Kidney tubule cell (primary cell): ENCODE data around the gene PARP1.
"Not testable (repeated sequence)": the region's sequence is repeated elsewhere in the genome, so short reads cannot be mapped to it uniquely, and the experiment has no call there.

Experiments used
- DNase-seq: peaks from one replicate; pipeline ENCODE4 v3.0.0-alpha.2; 2018; ENCODE audit warnings: low spot score

PARP1 gene

GRCh38 chr1:226428791-226429461 is 21.0 kb upstream of the PARP1 start:
- DNase-seq, result peak; percentile 83

GRCh38 chr1:226428348-226428747 is 20.5 kb upstream of the PARP1 start:
- no peak for DNase-seq

- no peak for DNase-seq
Measured at GRCh38 chr1:226427131-226427530, 19.2 kb upstream of the PARP1 start.

GRCh38 chr1:226426395-226426794 is 18.5 kb upstream of the PARP1 start:
- DNase-seq, result not testable (repeated sequence)

GRCh38 chr1:226425431-226426031 is 17.6 kb upstream of the PARP1 start:
- no peak for DNase-seq

- no peak for DNase-seq
Measured at GRCh38 chr1:226425004-226425378, 17.1 kb upstream of the PARP1 start.

- peak; percentile 53 for DNase-seq
Measured at GRCh38 chr1:226424221-226425003, 16.5 kb upstream of the PARP1 start.

GRCh38 chr1:226422478-226422877 is 14.6 kb upstream of the PARP1 start:
- no peak for DNase-seq

GRCh38 chr1:226420897-226421296 is 13.0 kb upstream of the PARP1 start:
- no peak for DNase-seq

- DNase-seq, result no peak
Measured at GRCh38 chr1:226420328-226420727, 12.4 kb upstream of the PARP1 start.

- no peak for DNase-seq
Measured at GRCh38 chr1:226419284-226420029, 11.6 kb upstream of the PARP1 start.

- no peak for DNase-seq
Measured at GRCh38 chr1:226417830-226418546, 10.1 kb upstream of the PARP1 start.

- no peak for DNase-seq
Measured at GRCh38 chr1:226417350-226417749, 9.5 kb upstream of the PARP1 start.

GRCh38 chr1:226414098-226414698 is 6.3 kb upstream of the PARP1 start:
- no peak for DNase-seq

GRCh38 chr1:226411619-226412018 is 3.7 kb upstream of the PARP1 start:
- DNase-seq, result no peak

- no peak for DNase-seq
Measured at GRCh38 chr1:226410958-226411357, 3.1 kb upstream of the PARP1 start.

GRCh38 chr1:226409392-226409791 is 1.5 kb upstream of the PARP1 start:
- no peak for DNase-seq

GRCh38 chr1:226408285-226409184 is 642 bp upstream of the PARP1 start:
- no peak for DNase-seq

- no peak for DNase-seq
Measured at GRCh38 chr1:226407199-226407496, 745 bp downstream of the PARP1 start.

GRCh38 chr1:226406401-226406881 is 1.5 kb downstream of the PARP1 start:
- DNase-seq, result peak; percentile 84
